GM18517 (cell line): ENCODE data around the gene ZNF493.

Source experiments
- ATAC-seq: cut with Tn5 transposase; IDR thresholded peaks from one replicate; pipeline ENCODE4 v1.9.1; 2021; ENCODE audit warnings: mild to moderate bottlenecking, moderate library complexity; ENCODE audit not compliant: unreplicated experiment

The ZNF493 gene

DNA sequence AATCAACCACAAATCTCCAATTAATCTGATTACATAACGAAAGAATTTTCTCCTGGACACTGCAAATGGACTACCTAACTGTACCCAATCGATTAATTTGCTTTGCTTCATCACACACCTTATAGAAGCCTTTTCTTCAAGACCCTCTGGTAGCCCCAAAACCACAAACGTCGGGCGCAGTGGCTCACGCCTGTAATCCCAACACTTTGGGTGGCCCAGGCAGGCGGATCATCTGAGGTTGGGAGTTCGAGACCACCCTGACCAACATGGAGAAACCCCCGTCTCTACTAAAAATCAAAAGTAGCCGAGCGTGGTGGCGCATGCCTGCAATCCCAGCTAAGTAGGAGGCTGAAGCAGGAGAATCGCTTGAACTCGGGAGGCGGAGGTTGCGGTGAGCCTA, 65.6 kb downstream of the ZNF493 start:
- ATAC-seq = no peak

DNA sequence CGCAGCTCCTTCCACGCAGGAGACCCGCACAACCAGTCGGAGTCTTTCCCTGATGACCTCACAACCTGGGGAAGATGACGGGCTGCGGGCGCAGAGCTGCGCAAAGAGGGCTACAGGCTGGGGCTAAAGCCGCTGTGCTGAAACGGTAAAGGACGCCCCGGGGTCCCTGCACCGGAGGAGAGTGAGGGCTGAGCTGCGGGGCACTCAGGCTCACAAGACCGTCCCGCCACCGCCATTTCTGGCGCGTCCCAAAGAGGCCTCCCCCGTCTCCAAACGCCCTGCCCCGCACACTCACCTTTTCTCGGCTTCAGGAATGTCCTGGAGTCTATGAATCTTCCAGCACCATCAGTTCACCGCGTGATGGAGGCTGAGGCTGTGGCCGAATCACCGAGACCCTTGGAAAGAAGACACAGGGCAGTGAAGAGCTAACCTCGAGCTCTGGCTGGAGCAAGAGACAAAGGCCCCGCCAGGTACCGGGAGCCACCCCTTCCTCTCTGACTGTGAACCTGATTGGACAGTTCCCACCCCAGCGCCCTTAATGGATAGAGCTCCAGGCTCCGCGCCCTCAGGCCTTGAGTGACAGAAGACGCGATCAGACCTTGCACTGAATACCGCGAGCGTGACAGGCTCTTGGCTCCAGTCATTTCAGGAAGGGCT, 66.6 kb downstream of the ZNF493 start:
- ATAC-seq = peak; percentile 85

DNA sequence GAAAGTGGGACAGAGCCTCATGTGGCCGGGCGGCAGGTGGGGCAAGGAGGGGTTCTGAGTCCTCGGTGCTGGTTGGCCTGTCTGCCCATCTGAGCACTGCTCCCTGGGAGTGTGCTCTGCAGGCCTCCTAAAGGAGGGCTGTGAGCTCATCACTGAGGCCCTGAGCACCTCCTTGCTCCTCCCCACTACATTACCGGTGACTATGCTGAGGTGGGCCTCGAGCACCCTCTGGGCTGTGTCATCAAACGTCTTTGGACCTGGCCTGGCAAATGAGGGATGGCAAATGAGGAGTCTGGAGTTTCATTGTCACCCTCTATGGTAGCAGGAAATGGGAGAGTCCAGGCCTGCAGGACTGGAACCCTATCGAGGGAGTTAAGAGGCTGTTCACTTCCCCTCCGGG, 69.7 kb downstream of the ZNF493 start:
- ATAC-seq = no peak

DNA sequence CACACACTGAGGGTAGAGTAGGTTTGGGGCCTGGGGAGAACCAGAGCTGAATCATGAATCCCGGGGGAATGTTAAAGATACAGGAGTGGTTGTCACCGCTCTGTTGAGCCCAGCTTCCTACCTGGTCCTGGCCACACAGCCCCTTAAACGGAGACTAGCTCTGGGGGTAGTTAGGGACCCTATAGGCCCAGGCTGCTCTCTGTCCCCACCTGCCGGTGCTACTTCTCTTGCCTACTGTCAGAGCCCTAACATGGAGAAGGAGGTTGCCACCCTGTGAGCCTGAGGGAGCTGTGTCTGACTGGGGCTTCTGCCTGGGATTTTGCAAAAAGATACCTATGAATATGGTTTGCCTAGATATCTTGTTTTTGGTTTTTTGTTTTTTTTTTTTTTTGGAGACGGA, 71.9 kb downstream of the ZNF493 start:
- ATAC-seq = no peak

DNA sequence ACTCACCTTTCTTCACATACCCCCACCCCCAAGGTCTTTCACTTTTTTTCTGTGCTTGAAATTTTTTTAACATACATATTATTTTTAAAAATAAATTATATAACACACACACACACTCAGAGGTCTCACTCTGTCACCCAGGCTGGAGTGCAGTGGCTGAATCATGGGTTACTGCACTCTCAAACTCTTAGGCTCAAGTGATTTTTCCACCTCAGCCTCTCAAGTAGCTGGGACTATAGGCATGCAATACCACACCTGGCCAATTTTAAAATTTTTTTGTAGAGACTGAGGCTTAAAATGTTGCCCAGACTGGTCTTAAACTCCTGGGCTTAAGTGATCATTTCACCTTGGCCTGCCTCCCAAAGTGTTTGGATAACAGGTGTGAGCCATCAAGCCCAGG, 75.6 kb downstream of the ZNF493 start:
- ATAC-seq = no peak

DNA sequence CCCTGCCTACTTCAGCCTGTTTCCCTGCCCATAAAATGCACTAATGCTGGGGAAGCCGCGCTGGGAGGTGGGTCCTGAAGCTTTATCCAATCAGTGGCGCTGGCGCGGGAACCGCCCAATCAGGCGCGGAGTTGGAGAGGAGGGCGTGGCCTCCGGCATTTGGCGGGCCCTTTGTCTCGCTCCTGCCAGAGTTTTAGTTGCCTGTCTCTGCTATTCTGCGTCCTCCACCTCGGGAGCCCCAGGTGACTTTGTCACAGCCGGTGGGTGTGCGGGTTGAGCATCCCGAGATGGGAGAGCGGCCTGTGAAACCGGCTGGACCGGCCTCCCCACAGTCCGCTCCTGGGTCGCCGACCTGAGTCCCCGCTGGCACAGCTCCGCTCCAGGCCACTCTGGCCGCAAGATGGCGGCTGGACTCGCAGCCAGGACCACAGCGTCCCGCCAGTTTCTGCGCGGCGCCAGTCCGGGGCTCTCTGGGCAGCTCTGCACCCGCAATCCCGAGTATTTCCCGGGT, 77.8 kb downstream of the ZNF493 start:
- peak; percentile 76 for ATAC-seq
